GM12878 (cell line): ENCODE measurements around the gene SPNS1. TPM values are rescaled to one million over a fixed set of nuclear protein-coding genes. Genes with fewer than 3 reads are reported as not detected.

Experiments used
- ATAC-seq: fragments of 200-7000 bp; cut with Tn5 transposase; 3 replicates; pipeline ENCODE4 v1.9.1; 2020; ENCODE audit warnings: mild to moderate bottlenecking, moderate library complexity
- BruUV-seq: library from RNA; stranded (reverse); fragments of 400-500 nt; replicated peaks from 2 replicates; lab custom pipeline; 2021; lab: Mats Ljungman, UMichigan
- CTCF ChIA-PET: fragments of 300-600 bp; sonication (Branson Sonifier 250); formaldehyde crosslinking; extraction: SDS; loops from one replicate; lab custom pipeline; 2021; ENCODE audit warnings: inconsistent platforms; lab: Yijun Ruan, JAX
- POLR2A ChIA-PET: fragments of 350-600 bp; formaldehyde crosslinking; extraction: SDS; loops from one replicate; lab custom pipeline; 2021; ENCODE audit warnings: inconsistent platforms; lab: Charles Lee
- RAD21 ChIA-PET: fragments of 300-600 bp; sonication (Branson Sonifier 250); formaldehyde crosslinking; loops from one replicate; lab custom pipeline; 2023; ENCODE audit warnings: antibody characterized with exemption; ENCODE audit not compliant: unreplicated experiment; lab: Charles Lee
- SMC1A ChIA-PET: fragments of 300-600 bp; sonication (Branson Sonifier 250); formaldehyde crosslinking; loops from one replicate; lab custom pipeline; 2023; ENCODE audit not compliant: unreplicated experiment, uncharacterized antibody; lab: Charles Lee
- DNase-seq: peaks from one replicate; pipeline ENCODE4 v3.0.0-alpha.2; 2011; ENCODE audit warnings: low read depth, low spot score
- FAIRE-seq: peaks from 3 replicates; lab custom pipeline; 2011; peaks lifted over from hg19 to GRCh38; lab: Jason Lieb, UNC
- H2AFZ ChIP-seq: 2 replicates; pipeline ENCODE4 v1.6.0; 2011; ENCODE audit warnings: low read depth, low read length, control low read depth; ENCODE audit not compliant: control insufficient read depth
- H3K27ac ChIP-seq: 2 replicates; pipeline ENCODE4 v1.5.1; 2011; ENCODE audit warnings: control low read depth; ENCODE audit not compliant: control insufficient read depth, insufficient read depth
- H3K27me3 ChIP-seq, 2 experiments: replicated peaks in 1 of 2; 2 replicates each; pipeline versions ENCODE4 v1.6.0 to v1.6.1; 2011; ENCODE audit warnings: low read length in 1 of 2; ENCODE audit not compliant: control insufficient read depth in 2 of 2, insufficient read depth in 2 of 2
- H3K36me3 ChIP-seq, 2 experiments: 2 replicates each; pipeline ENCODE4 v1.5.1; 2011; ENCODE audit warnings: low read length in 1 of 2; ENCODE audit not compliant: control insufficient read depth in 2 of 2, insufficient read depth in 2 of 2
- H3K4me1 ChIP-seq: 2 replicates; pipeline ENCODE4 v1.6.1; 2011; ENCODE audit warnings: mild to moderate bottlenecking, low read length, moderate library complexity, mixed read lengths; ENCODE audit not compliant: control insufficient read depth, insufficient read depth
- H3K4me2 ChIP-seq: 2 replicates; pipeline ENCODE4 v1.6.0; 2011; ENCODE audit warnings: control low read depth; ENCODE audit not compliant: control insufficient read depth, insufficient read depth
- H3K4me3 ChIP-seq: fragments of 200-600 bp; sonication (generic); 2 replicates; pipeline ENCODE4 v1.5.1; 2016
- H3K79me2 ChIP-seq: 2 replicates; pipeline ENCODE4 v1.6.0; 2011; ENCODE audit warnings: low read length; ENCODE audit not compliant: control insufficient read depth, insufficient read depth
- H3K9ac ChIP-seq: 2 replicates; pipeline ENCODE4 v1.8.0; 2011; ENCODE audit warnings: low read length, control low read depth, mixed read lengths; ENCODE audit not compliant: control insufficient read depth, insufficient read depth
- H3K9me3 ChIP-seq: replicated peaks from 3 replicates; pipeline ENCODE4 v1.5.1; 2011; ENCODE audit warnings: mild to moderate bottlenecking, low read length; ENCODE audit not compliant: control insufficient read depth, insufficient read depth
- H4K20me1 ChIP-seq: 2 replicates; pipeline ENCODE4 v1.6.0; 2011; ENCODE audit not compliant: control insufficient read depth, insufficient read depth
- CBX3 ChIP-seq: fragments of 200-600 bp; sonication (generic); IDR thresholded peaks from 2 replicates; pipeline ENCODE4 v1.6.1; 2016; ENCODE audit warnings: low read depth, borderline replicate concordance
- CREB1 ChIP-seq: IDR thresholded peaks from 2 replicates; pipeline ENCODE4 v1.6.1; 2012; ENCODE audit warnings: low read depth, mild to moderate bottlenecking, inconsistent platforms
- FOXM1 ChIP-seq: IDR thresholded peaks from 2 replicates; pipeline ENCODE4 v1.6.1; 2012; ENCODE audit warnings: low read depth, mild to moderate bottlenecking, inconsistent platforms, low read length, moderate library complexity
- NBN ChIP-seq: fragments of 450-650 bp; IDR thresholded peaks from 2 replicates; pipeline ENCODE4 v1.6.1; 2016
- SIX5 ChIP-seq: IDR thresholded peaks from 2 replicates; pipeline ENCODE4 v1.6.1; 2011; ENCODE audit warnings: mild to moderate bottlenecking, low read depth, low read length, moderate library complexity; ENCODE audit not compliant: severe bottlenecking
- SP1 ChIP-seq: IDR thresholded peaks from one replicate; pipeline ENCODE4 v1.6.1; 2011; ENCODE audit warnings: low read depth, low read length
- ZNF384 ChIP-seq: IDR thresholded peaks from 2 replicates; pipeline ENCODE4 v1.6.1; 2012; ENCODE audit warnings: low read depth, mild to moderate bottlenecking, low read length, improper control_type of control experiment, borderline replicate concordance
- ZNF622 ChIP-seq: fragments of 450-650 bp; IDR thresholded peaks from 2 replicates; pipeline ENCODE4 v1.6.1; 2017; ENCODE audit warnings: mild to moderate bottlenecking, inconsistent platforms
- WGBS: methylation state at CpG from one replicate; pipeline ENCODE4 v1.1.6; 2016; ENCODE audit warnings: low lambda C conversion rate; ENCODE audit not compliant: insufficient replicate concordance, insufficient coverage; ENCODE audit errors: missing lambda C conversion rate; 5-methylcytosine and 5-hydroxymethylcytosine counted together
- in situ Hi-C: fragments of 300-500 bp; cut with MboI; formaldehyde crosslinking; loops from 9 replicates; pipeline ENCODE4 v1.14.3; 2018; ENCODE audit warnings: mixed read lengths
- intact Hi-C: fragments of 100-400 bp; cut with micrococcal nuclease; formaldehyde crosslinking; loops from one replicate; pipeline ENCODE4 v1.14.2; 2022; ENCODE audit not compliant: unreplicated experiment
- polyA plus RNA-seq, 11 experiments: library from polyadenylated mRNA; depleted of rRNA in 4 of 11; unstranded in 6 of 11; stranded (reverse) in 5 of 11; fragments of >200 nt; fragmentation: Nextera tagmentation in 4 of 11; fragmentation: Illumina TruSeq in 1 of 11; extraction: Ambion mirVana in 4 of 11; extraction: Trizol in 1 of 11; gene quantifications; 1 replicate in 1 of 11; 2 replicates in 10 of 11; pipeline versions ENCODE4 v1.2.1 to v1.2.3, GENCODE V29; 2011 to 2016; ENCODE audit warnings: inconsistent platforms in 2 of 11, missing spikeins in 2 of 11, low read depth in 1 of 11
- total RNA-seq, 4 experiments: library from RNA; depleted of rRNA in 3 of 4; stranded (reverse); fragments of >200 nt in 3 of 4; fragmentation: Illumina TruSeq in 1 of 4; extraction: Trizol in 1 of 4; gene quantifications; 2 replicates each; pipeline versions ENCODE4 v1.2.1 to v1.2.3, GENCODE V29; 2013 to 2021
- TF ChIP-seq, protein P1 (sequence below): fragments of 450-650 bp; IDR thresholded peaks from 2 replicates; pipeline ENCODE4 v1.6.1; 2014; ENCODE audit warnings: mild to moderate bottlenecking
- TF ChIP-seq, protein P2 (sequence below): IDR thresholded peaks from 2 replicates; pipeline ENCODE4 v1.6.1; 2012; ENCODE audit warnings: low read depth, low read length, improper control_type of control experiment
- TF ChIP-seq, protein P3 (sequence below): fragments of 150-350 bp; IDR thresholded peaks from 2 replicates; pipeline ENCODE4 v1.6.1; 2016; ENCODE audit warnings: low read depth, low read length

Gene SPNS1
- total and polyA plus RNA-seq, 10 of the 15 experiments (the other 5 are each of a cell fraction or from before 2014, with no cell fraction given), result 0.16 to 37.6 (median 12.0) TPM

DNA sequence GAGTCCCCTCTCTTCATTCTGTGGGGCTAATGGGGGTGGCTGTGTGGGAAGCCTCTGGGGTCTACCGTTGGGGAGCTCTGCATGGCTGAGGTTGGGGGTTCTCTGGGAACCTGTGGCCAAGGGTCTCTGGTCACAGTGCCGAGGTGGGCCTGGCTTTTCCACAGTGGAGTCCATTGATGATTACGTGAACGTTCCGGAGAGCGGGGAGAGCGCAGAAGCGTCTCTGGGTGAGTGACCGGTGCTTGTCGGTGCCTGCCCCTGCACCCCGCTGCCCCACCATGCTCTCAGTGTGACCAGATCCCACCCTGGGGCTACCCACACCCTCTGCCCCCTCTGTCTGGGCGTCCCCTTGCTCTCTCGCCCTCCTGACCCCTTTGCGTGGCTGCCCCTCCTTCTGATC lies 14.8 kb downstream of the SPNS1 start:
- Histone ChIP-seq H3K27me3 (no peaks in the 10 kb centered on the region), H3K4me3 (no peak overlapping the region), H3K27ac (no peak overlapping the region), H3K9me3 (no peaks in the 10 kb centered on the region)
- POLR2A ChIA-PET, result no interaction called here
- in situ Hi-C loops, result no loop called here
- TF ChIP-seq SIX5 (no peak), FOXM1 (no peak), SP1 (no peak), CBX3 (no peak), ZNF384 (no peak), CREB1 (no peak), NBN (no peak), ZNF622 (no peak)
- TF ChIP-seq, protein P1, sequence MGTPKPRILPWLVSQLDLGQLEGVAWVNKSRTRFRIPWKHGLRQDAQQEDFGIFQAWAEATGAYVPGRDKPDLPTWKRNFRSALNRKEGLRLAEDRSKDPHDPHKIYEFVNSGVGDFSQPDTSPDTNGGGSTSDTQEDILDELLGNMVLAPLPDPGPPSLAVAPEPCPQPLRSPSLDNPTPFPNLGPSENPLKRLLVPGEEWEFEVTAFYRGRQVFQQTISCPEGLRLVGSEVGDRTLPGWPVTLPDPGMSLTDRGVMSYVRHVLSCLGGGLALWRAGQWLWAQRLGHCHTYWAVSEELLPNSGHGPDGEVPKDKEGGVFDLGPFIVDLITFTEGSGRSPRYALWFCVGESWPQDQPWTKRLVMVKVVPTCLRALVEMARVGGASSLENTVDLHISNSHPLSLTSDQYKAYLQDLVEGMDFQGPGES, result no peak
- TF ChIP-seq, protein P2, sequence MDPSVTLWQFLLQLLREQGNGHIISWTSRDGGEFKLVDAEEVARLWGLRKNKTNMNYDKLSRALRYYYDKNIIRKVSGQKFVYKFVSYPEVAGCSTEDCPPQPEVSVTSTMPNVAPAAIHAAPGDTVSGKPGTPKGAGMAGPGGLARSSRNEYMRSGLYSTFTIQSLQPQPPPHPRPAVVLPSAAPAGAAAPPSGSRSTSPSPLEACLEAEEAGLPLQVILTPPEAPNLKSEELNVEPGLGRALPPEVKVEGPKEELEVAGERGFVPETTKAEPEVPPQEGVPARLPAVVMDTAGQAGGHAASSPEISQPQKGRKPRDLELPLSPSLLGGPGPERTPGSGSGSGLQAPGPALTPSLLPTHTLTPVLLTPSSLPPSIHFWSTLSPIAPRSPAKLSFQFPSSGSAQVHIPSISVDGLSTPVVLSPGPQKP, result no peak
- TF ChIP-seq, protein P3, sequence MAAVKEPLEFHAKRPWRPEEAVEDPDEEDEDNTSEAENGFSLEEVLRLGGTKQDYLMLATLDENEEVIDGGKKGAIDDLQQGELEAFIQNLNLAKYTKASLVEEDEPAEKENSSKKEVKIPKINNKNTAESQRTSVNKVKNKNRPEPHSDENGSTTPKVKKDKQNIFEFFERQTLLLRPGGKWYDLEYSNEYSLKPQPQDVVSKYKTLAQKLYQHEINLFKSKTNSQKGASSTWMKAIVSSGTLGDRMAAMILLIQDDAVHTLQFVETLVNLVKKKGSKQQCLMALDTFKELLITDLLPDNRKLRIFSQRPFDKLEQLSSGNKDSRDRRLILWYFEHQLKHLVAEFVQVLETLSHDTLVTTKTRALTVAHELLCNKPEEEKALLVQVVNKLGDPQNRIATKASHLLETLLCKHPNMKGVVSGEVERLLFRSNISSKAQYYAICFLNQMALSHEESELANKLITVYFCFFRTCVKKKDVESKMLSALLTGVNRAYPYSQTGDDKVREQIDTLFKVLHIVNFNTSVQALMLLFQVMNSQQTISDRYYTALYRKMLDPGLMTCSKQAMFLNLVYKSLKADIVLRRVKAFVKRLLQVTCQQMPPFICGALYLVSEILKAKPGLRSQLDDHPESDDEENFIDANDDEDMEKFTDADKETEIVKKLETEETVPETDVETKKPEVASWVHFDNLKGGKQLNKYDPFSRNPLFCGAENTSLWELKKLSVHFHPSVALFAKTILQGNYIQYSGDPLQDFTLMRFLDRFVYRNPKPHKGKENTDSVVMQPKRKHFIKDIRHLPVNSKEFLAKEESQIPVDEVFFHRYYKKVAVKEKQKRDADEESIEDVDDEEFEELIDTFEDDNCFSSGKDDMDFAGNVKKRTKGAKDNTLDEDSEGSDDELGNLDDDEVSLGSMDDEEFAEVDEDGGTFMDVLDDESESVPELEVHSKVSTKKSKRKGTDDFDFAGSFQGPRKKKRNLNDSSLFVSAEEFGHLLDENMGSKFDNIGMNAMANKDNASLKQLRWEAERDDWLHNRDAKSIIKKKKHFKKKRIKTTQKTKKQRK, result no peak
- TF ChIP-seq, all 136 proteins: peak for 0
- 87% methylated on average over 14 of the region's 14 CpGs for WGBS
- Histone ChIP-seq H3K4me2 (no peak overlapping the region), H3K9ac (no peak overlapping the region), H3K36me3 (no peaks in the 10 kb centered on the region; a peak in 1 of 4 replicates), H2AFZ (no peak overlapping the region), H3K79me2 (no peaks in the 10 kb centered on the region), H4K20me1 (no peaks in the 10 kb centered on the region), H3K4me1 (peaks cover 7% of the 10 kb centered on the region)
- CTCF ChIA-PET, result no interaction called here
- DNase-seq (no peak), FAIRE-seq (no peak), ATAC-seq (no peak)
- intact Hi-C loops, result no loop called here
- RAD21 ChIA-PET, result no interaction called here
- BruUV-seq, result no TSS peak
- SMC1A ChIA-PET, result no interaction called here
